ENCODE data around the gene PITPNB.

PITPNB gene
- total RNA-seq, result 30.0 reads per million, percentile 56 among the genes with 10 or more reads in this experiment

- peak; percentile 98 for DNase-seq
Measured at GRCh38 chr22:27919222-27919941, at the start of gene PITPNB. TSS of gene PITPNB (minus strand) at chr22:27919256. CDS start at chr22:27919191, 65 bp downstream.

GRCh38 chr22:27966168-27967064 lies 47.4 kb upstream of the PITPNB start:
- no peak for DNase-seq

- no peak for DNase-seq
Measured at GRCh38 chr22:27962268-27963044, 43.4 kb upstream of the PITPNB start.

- DNase-seq, result no peak
Measured at GRCh38 chr22:27961680-27962079, 42.6 kb upstream of the PITPNB start.

GRCh38 chr22:27961182-27961581 lies 42.1 kb upstream of the PITPNB start:
- no peak for DNase-seq

GRCh38 chr22:27959335-27960090 lies 40.5 kb upstream of the PITPNB start:
- DNase-seq, result no peak

- no peak for DNase-seq
Measured at GRCh38 chr22:27952779-27953178, 33.7 kb upstream of the PITPNB start.

- no peak for DNase-seq
Measured at GRCh38 chr22:27952091-27952490, 33.0 kb upstream of the PITPNB start.

GRCh38 chr22:27949421-27949820 lies 30.4 kb upstream of the PITPNB start:
- DNase-seq, result no peak

GRCh38 chr22:27948569-27948968 lies 29.5 kb upstream of the PITPNB start:
- DNase-seq, result no peak

- no peak for DNase-seq
Measured at GRCh38 chr22:27947448-27947847, 28.4 kb upstream of the PITPNB start.

- no peak for DNase-seq
Measured at GRCh38 chr22:27941143-27941542, 22.1 kb upstream of the PITPNB start.

- no peak for DNase-seq
Measured at GRCh38 chr22:27937453-27937852, 18.4 kb upstream of the PITPNB start.

- DNase-seq, result no peak
Measured at GRCh38 chr22:27935897-27936296, 16.8 kb upstream of the PITPNB start.

- DNase-seq, result no peak
Measured at GRCh38 chr22:27934069-27934468, 15.0 kb upstream of the PITPNB start.

GRCh38 chr22:27933186-27933983 lies 14.3 kb upstream of the PITPNB start:
- no peak for DNase-seq

GRCh38 chr22:27930331-27931060 lies 11.4 kb upstream of the PITPNB start:
- no peak for DNase-seq

- no peak for DNase-seq
Measured at GRCh38 chr22:27927608-27928007, 8.6 kb upstream of the PITPNB start.

GRCh38 chr22:27925331-27925730 lies 6.3 kb upstream of the PITPNB start:
- DNase-seq, result no peak

- no peak for DNase-seq
Measured at GRCh38 chr22:27919942-27920755, 1.1 kb upstream of the PITPNB start.

Data from effector CD4-positive, alpha-beta T cell (primary cell).